Neural progenitor cell (in vitro differentiated cells): ENCODE measurements around the gene RBM8A. TPM values are rescaled to one million over a fixed set of nuclear protein-coding genes. Genes with fewer than 3 reads are reported as not detected.
A peak's percentile ranks its signal among the peaks of the same experiment; 100 is the strongest.

Source experiments
- DNase-seq: peaks from one replicate; pipeline ENCODE4 v3.0.0-alpha.2; 2016; ENCODE audit warnings: low spot score
- H2AFZ ChIP-seq: fragments of 200-600 bp; sonication (generic); replicated peaks from 2 replicates; pipeline ENCODE4 v1.6.1; 2016; ENCODE audit warnings: antibody characterized with exemption
- H3F3A ChIP-seq: fragments of 200-600 bp; sonication (generic); 2 replicates; pipeline ENCODE4 v1.6.1; 2016; ENCODE audit warnings: antibody characterized with exemption, low read depth
- H3K27ac ChIP-seq: fragments of 200-600 bp; sonication (generic); 2 replicates; pipeline ENCODE4 v1.5.1; 2016; ENCODE audit warnings: mild to moderate bottlenecking
- H3K27me3 ChIP-seq: fragments of 200-600 bp; sonication (generic); 2 replicates; pipeline ENCODE4 v1.6.1; 2016; ENCODE audit warnings: mild to moderate bottlenecking, moderate library complexity
- H3K36me3 ChIP-seq: fragments of 200-600 bp; sonication (generic); 2 replicates; pipeline ENCODE4 v1.5.1; 2016
- H3K4me1 ChIP-seq: fragments of 200-600 bp; sonication (generic); 2 replicates; pipeline ENCODE4 v1.6.1; 2016; ENCODE audit warnings: mixed run types
- H3K4me2 ChIP-seq: fragments of 200-600 bp; sonication (generic); 2 replicates; pipeline ENCODE4 v1.6.1; 2016
- H3K4me3 ChIP-seq: fragments of 200-600 bp; sonication (generic); 2 replicates; pipeline ENCODE4 v1.5.1; 2016
- H3K79me2 ChIP-seq: fragments of 200-600 bp; sonication (generic); 2 replicates; pipeline ENCODE4 v1.6.1; 2016; ENCODE audit warnings: low read depth
- H3K9ac ChIP-seq: fragments of 200-600 bp; sonication (generic); 2 replicates; pipeline ENCODE4 v1.6.1; 2016
- H3K9me3 ChIP-seq: fragments of 200-600 bp; sonication (generic); 2 replicates; pipeline ENCODE4 v1.5.1; 2016; ENCODE audit warnings: low read depth
- H4K20me1 ChIP-seq: fragments of 200-600 bp; sonication (generic); 2 replicates; pipeline ENCODE4 v1.6.1; 2016; ENCODE audit warnings: low read depth
- H3K27ac Mint-ChIP-seq: 3 replicates; pipeline ENCODE4 v1.8.0; 2021; ENCODE audit warnings: mixed read lengths
- H3K27me3 Mint-ChIP-seq: 2 replicates; pipeline ENCODE4 v1.8.0; 2022; ENCODE audit warnings: low read depth, mild to moderate bottlenecking, inconsistent platforms, moderate library complexity, mixed read lengths; ENCODE audit not compliant: insufficient read depth
- H3K36me3 Mint-ChIP-seq: 3 replicates; pipeline ENCODE4 v1.8.0; 2021; ENCODE audit warnings: mixed read lengths
- H3K4me1 Mint-ChIP-seq: 3 replicates; pipeline ENCODE4 v1.8.0; 2021; ENCODE audit warnings: mixed read lengths
- H3K4me3 Mint-ChIP-seq: 3 replicates; pipeline ENCODE4 v1.8.0; 2021; ENCODE audit warnings: mild to moderate bottlenecking, moderate library complexity, mixed read lengths
- H3K9me3 Mint-ChIP-seq: 3 replicates; pipeline ENCODE4 v1.8.0; 2020; ENCODE audit warnings: mixed read lengths
- EZH2 ChIP-seq: fragments of 200-600 bp; sonication (generic); IDR thresholded peaks from 2 replicates; pipeline ENCODE4 v1.6.1; 2017; ENCODE audit warnings: antibody characterized with exemption, mild to moderate bottlenecking, moderate library complexity
- EZH2phosphoT487 ChIP-seq: fragments of 200-600 bp; sonication (generic); IDR thresholded peaks from 2 replicates; pipeline ENCODE4 v1.6.1; 2017; ENCODE audit warnings: antibody characterized with exemption
- total RNA-seq: library from RNA; depleted of rRNA; stranded (reverse); fragments of >200 nt; gene quantifications from 2 replicates; pipeline ENCODE4 v1.2.3, GENCODE V29; 2015; ENCODE audit warnings: low replicate concordance
- TF ChIP-seq, protein P1 (sequence below): fragments of 200-600 bp; sonication (generic); IDR thresholded peaks from 2 replicates; pipeline ENCODE4 v1.5.1; 2017; ENCODE audit warnings: antibody characterized with exemption, mild to moderate bottlenecking

RBM8A gene
- total RNA-seq, 1 donor from 2014 or later: 320 TPM

DNA sequence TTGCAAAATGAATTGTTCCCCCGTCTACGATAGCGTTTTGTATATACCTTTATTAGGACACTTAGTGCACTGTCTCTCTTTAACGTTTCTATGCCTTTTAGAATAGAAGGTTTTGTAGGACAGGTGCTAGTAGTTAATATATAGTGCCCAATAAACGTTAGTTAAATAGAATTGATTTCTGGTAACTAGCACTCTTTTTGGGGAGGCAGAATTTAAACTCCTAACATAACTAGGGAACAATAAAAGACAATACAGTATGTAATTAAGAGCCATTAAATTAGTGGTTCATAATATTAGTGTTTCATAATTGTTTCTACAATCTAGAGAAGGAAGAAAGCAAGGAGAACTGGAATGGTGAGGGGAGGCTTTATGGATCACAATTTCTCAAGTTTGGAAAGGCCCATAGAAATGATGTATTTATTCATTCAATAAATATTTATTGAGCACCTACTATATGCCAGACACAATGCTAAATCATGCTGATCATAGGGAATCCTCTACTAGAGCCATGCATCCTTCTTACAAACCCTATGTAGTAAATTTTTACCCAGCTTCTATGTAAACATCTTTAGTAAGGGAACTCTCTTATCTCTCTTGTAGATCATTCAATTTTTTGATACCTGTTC is 37.9 kb upstream of the RBM8A start:
- H3F3A ChIP-seq: peaks cover 12% of the 10 kb centered on the region
- H3K36me3 Mint-ChIP-seq: peaks cover 2% of the 10 kb centered on the region
- H3K4me3 Mint-ChIP-seq: peak overlapping the region; percentile 93
- peaks cover 40% of the 10 kb centered on the region for H3K4me1 Mint-ChIP-seq
- H3K4me3 ChIP-seq: peak overlapping the region; percentile 67
- H3K27me3 Mint-ChIP-seq: peaks cover 11% of the 10 kb centered on the region
- DNase-seq: no peak
- no peak overlapping the region for H3K9ac ChIP-seq
- no peaks in the 10 kb centered on the region for H3K36me3 ChIP-seq
- H2AFZ ChIP-seq: peak overlapping the region; percentile 93
- H3K79me2 ChIP-seq: no peaks in the 10 kb centered on the region
- no peak overlapping the region for H3K27ac ChIP-seq
- peaks cover 27% of the 10 kb centered on the region for H3K4me1 ChIP-seq
- peaks cover 48% of the 10 kb centered on the region for H3K27me3 ChIP-seq
- H4K20me1 ChIP-seq: no peaks in the 10 kb centered on the region
- TF ChIP-seq, protein P1, sequence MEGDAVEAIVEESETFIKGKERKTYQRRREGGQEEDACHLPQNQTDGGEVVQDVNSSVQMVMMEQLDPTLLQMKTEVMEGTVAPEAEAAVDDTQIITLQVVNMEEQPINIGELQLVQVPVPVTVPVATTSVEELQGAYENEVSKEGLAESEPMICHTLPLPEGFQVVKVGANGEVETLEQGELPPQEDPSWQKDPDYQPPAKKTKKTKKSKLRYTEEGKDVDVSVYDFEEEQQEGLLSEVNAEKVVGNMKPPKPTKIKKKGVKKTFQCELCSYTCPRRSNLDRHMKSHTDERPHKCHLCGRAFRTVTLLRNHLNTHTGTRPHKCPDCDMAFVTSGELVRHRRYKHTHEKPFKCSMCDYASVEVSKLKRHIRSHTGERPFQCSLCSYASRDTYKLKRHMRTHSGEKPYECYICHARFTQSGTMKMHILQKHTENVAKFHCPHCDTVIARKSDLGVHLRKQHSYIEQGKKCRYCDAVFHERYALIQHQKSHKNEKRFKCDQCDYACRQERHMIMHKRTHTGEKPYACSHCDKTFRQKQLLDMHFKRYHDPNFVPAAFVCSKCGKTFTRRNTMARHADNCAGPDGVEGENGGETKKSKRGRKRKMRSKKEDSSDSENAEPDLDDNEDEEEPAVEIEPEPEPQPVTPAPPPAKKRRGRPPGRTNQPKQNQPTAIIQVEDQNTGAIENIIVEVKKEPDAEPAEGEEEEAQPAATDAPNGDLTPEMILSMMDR: no peak
- TF ChIP-seq EZH2 (no peak), EZH2phosphoT487 (no peak)
- H3K4me2 ChIP-seq: peak overlapping the region; percentile 84
- peaks cover 10% of the 10 kb centered on the region for H3K9me3 Mint-ChIP-seq
- peak overlapping the region; percentile 36 for H3K27ac Mint-ChIP-seq
- peaks cover 6% of the 10 kb centered on the region for H3K9me3 ChIP-seq

DNA sequence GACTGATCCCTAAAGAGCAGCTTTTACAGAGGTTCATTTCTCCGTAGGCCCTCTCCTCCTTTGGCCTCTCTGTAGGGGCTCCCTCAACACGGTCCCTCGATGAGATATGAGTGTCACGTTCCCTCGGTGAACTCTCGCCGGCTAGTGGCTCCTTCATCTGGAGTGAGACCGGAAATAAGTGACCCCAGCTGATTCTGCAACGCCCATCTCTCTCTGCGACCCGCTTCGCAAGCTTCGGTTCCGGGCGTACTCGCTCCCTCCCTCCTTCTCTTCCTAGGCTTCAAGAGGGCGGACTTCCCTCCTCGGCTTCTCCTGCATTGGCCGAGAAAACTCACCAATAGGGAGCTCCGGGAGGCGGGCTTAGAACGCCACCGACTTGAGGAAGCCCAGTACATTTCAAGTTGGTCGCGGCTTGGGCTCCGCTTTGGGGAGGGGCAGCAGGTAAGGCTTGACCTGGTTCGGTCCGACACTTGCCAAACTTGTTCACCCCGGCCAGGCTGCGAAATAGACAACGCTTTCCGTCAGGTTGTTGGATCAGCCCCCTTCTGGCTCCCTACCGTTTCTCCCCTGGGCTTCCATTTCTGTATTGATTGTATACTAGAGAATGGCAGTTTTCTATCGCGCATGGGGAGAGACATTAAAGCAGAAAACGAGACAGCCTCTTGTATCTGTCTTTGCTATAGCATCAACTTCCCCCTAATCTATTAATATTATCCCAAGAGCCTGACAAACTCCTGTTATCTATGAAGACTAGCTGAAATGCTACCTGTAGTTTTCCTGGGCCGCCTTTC is 37.2 kb upstream of the RBM8A start, which contains the start of the genes ANKRD34A and POLR3GL:
TSS of gene ANKRD34A (minus strand) at position 248 of the 791 bp plus-strand sequence. CDS start 2,816 bp downstream, outside the sequence.
TSS of gene POLR3GL (plus strand) at position 363 of the 791 bp plus-strand sequence. CDS start 10,176 bp downstream, outside the sequence.
- Histone ChIP-seq H3K4me3 (peak within 1 kb of the TSS; percentile 67), H3K79me2 (no peaks in the 10 kb centered on the region), H3K4me2 (peak within 1 kb of the TSS; percentile 84), H2AFZ (peak within 1 kb of the TSS; percentile 93), H4K20me1 (no peaks in the 10 kb centered on the region), H3K9ac (no peak within 1 kb of the TSS), H3K36me3 (no peaks in the 10 kb centered on the region), H3K27me3 (peaks cover 55% of the 10 kb centered on the region), H3F3A (peaks cover 16% of the 10 kb centered on the region), H3K9me3 (peaks cover 6% of the 10 kb centered on the region), H3K4me1 (peaks cover 27% of the 10 kb centered on the region), H3K27ac (no peak within 1 kb of the TSS)
- peak; percentile 93 for DNase-seq
- H3K27ac Mint-ChIP-seq: peak within 1 kb of the TSS; percentile 92
- H3K36me3 Mint-ChIP-seq: peaks cover 2% of the 10 kb centered on the region
- peaks cover 16% of the 10 kb centered on the region for H3K27me3 Mint-ChIP-seq
- peaks cover 10% of the 10 kb centered on the region for H3K9me3 Mint-ChIP-seq
- peak; percentile 29 for TF ChIP-seq EZH2phosphoT487
- TF ChIP-seq, protein P1: no peak
- peaks cover 46% of the 10 kb centered on the region for H3K4me1 Mint-ChIP-seq
- H3K4me3 Mint-ChIP-seq: peak within 1 kb of the TSS; percentile 93

DNA sequence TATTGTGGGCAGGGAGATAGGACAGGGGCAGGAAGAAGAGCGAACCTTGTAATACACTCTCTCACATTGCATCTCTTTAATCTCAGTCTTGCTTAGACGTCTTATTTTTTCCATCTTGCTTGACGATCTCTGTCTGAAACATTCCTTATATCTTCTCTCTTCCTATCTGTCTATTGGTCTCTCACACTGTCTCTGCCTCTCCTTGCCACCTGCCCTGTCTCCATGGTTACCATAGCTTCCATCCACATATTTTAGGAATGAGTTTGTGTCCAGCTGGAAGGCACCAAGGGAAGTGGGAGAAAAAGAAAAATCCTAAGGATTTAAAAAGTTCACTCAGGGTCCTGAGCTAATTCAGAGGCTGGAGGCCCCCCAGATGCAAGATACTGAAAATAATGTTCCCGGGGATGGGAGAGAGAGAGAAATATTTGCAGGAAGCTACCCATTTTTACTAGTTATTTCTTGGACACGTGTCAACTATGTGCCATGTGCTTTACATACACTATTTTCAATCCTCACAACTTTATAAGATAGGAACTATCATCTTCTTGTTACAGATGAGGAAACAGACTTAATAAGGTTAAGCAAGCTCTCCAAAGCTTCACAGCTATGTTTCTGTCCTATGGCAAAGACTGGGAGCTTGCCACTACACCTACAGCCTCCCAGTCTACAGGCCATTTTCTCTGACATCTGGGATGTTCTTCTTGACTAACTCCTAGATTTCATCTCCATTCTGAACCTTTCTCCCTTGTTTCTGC is 36.2 kb upstream of the RBM8A start:
- peak overlapping the region; percentile 91 for H3K27ac Mint-ChIP-seq
- H3K36me3 ChIP-seq: no peaks in the 10 kb centered on the region
- no peaks in the 10 kb centered on the region for H4K20me1 ChIP-seq
- peaks cover 17% of the 10 kb centered on the region for H3F3A ChIP-seq
- H3K9me3 Mint-ChIP-seq: peaks cover 10% of the 10 kb centered on the region
- H3K79me2 ChIP-seq: no peaks in the 10 kb centered on the region
- H3K9me3 ChIP-seq: peaks cover 6% of the 10 kb centered on the region
- H3K4me3 Mint-ChIP-seq: peak overlapping the region; percentile 93
- no peak for TF ChIP-seq EZH2
- TF ChIP-seq, protein P1: no peak
- TF ChIP-seq EZH2phosphoT487: no peak
- H3K4me3 ChIP-seq: peak overlapping the region; percentile 67
- H3K27ac ChIP-seq: no peak overlapping the region
- H2AFZ ChIP-seq: no peak overlapping the region
- no peak overlapping the region for H3K9ac ChIP-seq
- H3K27me3 Mint-ChIP-seq: peaks cover 19% of the 10 kb centered on the region
- peaks cover 66% of the 10 kb centered on the region for H3K27me3 ChIP-seq
- peaks cover 2% of the 10 kb centered on the region for H3K36me3 Mint-ChIP-seq
- no peak for DNase-seq
- peaks cover 27% of the 10 kb centered on the region for H3K4me1 ChIP-seq
- H3K4me1 Mint-ChIP-seq: peaks cover 54% of the 10 kb centered on the region
- peak overlapping the region; percentile 84 for H3K4me2 ChIP-seq
